Mesendoderm (in vitro differentiated cells): ENCODE results near the gene MMAA.

Experiments
- DNase-seq: peaks from one replicate; pipeline ENCODE4 v3.0.0; 2013
- H2AK5ac ChIP-seq: 2 replicates; pipeline ENCODE4 v1.6.1; 2013; ENCODE audit warnings: low read length, inconsistent platforms
- H2BK120ac ChIP-seq: 2 replicates; pipeline ENCODE4 v1.6.1; 2013; ENCODE audit warnings: low read depth, mild to moderate bottlenecking, low read length, moderate library complexity, mixed read lengths
- H2BK15ac ChIP-seq: replicated peaks from 2 replicates; pipeline ENCODE4 v1.6.1; 2013; ENCODE audit warnings: low read depth, mild to moderate bottlenecking, moderate library complexity
- H2BK5ac ChIP-seq: 2 replicates; pipeline ENCODE4 v1.6.1; 2013; ENCODE audit warnings: low read length, inconsistent platforms
- H3K18ac ChIP-seq: 2 replicates; pipeline ENCODE4 v1.6.1; 2013; ENCODE audit warnings: mild to moderate bottlenecking, low read length, mixed read lengths
- H3K23ac ChIP-seq: one replicate; pipeline ENCODE4 v1.6.1; 2013; ENCODE audit warnings: low read length
- H3K27ac ChIP-seq: 2 replicates; pipeline ENCODE4 v1.5.1; 2013; ENCODE audit warnings: low read depth, mild to moderate bottlenecking, inconsistent platforms, low read length, moderate library complexity
- H3K27me3 ChIP-seq: 2 replicates; pipeline ENCODE4 v1.6.1; 2013; ENCODE audit warnings: low read length, control low read depth, mild to moderate bottlenecking, inconsistent platforms; ENCODE audit not compliant: insufficient read depth, poor library complexity
- H3K36me3 ChIP-seq: 2 replicates; pipeline ENCODE4 v1.6.1; 2013; ENCODE audit warnings: low read length, inconsistent platforms; ENCODE audit not compliant: control insufficient read depth, insufficient read depth
- H3K4ac ChIP-seq: one replicate; pipeline ENCODE4 v1.6.1; 2013; ENCODE audit warnings: low read depth, mild to moderate bottlenecking, low read length, moderate library complexity
- H3K4me1 ChIP-seq: 2 replicates; pipeline ENCODE4 v1.6.1; 2013; ENCODE audit warnings: low read depth, low read length, inconsistent platforms; ENCODE audit not compliant: control insufficient read depth
- H3K4me2 ChIP-seq: 2 replicates; pipeline ENCODE4 v1.6.1; 2013; ENCODE audit warnings: low read length
- H3K4me3 ChIP-seq: 2 replicates; pipeline ENCODE4 v1.5.1; 2013; ENCODE audit warnings: mild to moderate bottlenecking, low read length
- H3K56ac ChIP-seq: one replicate; pipeline ENCODE4 v1.6.1; 2013; ENCODE audit warnings: low read length
- H3K79me1 ChIP-seq: 2 replicates; pipeline ENCODE4 v1.6.1; 2013; ENCODE audit warnings: low read length, inconsistent platforms
- H3K79me2 ChIP-seq: 2 replicates; pipeline ENCODE4 v1.6.1; 2013; ENCODE audit warnings: mild to moderate bottlenecking, low read length; ENCODE audit not compliant: control insufficient read depth, insufficient read depth
- H3K9ac ChIP-seq: 2 replicates; pipeline ENCODE4 v1.6.1; 2013; ENCODE audit warnings: low read length, inconsistent platforms
- H4K5ac ChIP-seq: one replicate; pipeline ENCODE4 v1.6.1; 2013; ENCODE audit warnings: low read length
- H4K8ac ChIP-seq: one replicate; pipeline ENCODE4 v1.6.1; 2013; ENCODE audit warnings: low read depth, mild to moderate bottlenecking, control low read depth, low read length, moderate library complexity
- WGBS: extraction: QIAGEN DNeasy Blood & Tissue Kit; methylation state at CpG from one replicate; pipeline ENCODE4 v1.1.7; 2013; ENCODE audit warnings: low lambda C conversion rate, missing lambda C conversion rate; ENCODE audit not compliant: insufficient coverage; ENCODE audit errors: extremely low coverage; 5-methylcytosine and 5-hydroxymethylcytosine counted together

Gene MMAA

DNA sequence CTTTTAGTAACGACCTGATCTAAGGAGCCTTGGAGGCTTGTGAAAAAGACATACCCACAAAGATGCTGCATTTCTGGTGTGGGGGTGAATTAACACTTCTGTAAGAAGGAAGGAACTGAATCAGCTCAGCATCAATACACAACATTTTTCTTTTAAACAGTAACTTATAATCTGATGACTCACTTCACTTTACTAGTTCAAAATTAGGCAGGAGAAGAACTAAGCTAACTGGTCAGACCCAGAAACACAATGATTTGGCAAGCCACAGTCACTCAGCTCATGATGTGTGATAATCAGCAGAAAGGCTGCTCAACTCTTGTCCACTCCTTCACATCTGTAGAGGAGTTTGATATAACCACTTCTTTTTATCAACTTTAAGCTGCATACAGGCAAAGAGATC is 4.6 kb downstream of the MMAA start:
- Histone ChIP-seq H3K79me1 (no peaks in the 10 kb centered on the region), H3K56ac (no peak overlapping the region), H3K27ac (no peak overlapping the region), H3K79me2 (no peaks in the 10 kb centered on the region), H4K8ac (no peak overlapping the region), H3K18ac (peak overlapping the region; percentile 2), H3K4me1 (no peaks in the 10 kb centered on the region), H2BK120ac (no peak overlapping the region), H3K36me3 (no peaks in the 10 kb centered on the region), H3K27me3 (no peaks in the 10 kb centered on the region), H2BK15ac (no peak overlapping the region), H3K4me3 (no peak overlapping the region), H3K4ac (no peak overlapping the region), H2BK5ac (no peak overlapping the region), H2AK5ac (no peak overlapping the region), H3K23ac (no peak overlapping the region), H3K9ac (no peak overlapping the region), H3K4me2 (no peak overlapping the region), H4K5ac (no peak overlapping the region)
- WGBS = no CpG with 5 or more reads among the region's 1 CpG
- no peak for DNase-seq

- H2AK5ac ChIP-seq = no peak overlapping the region
Measured at GRCh38 chr4:145625677-145626622, 6.8 kb downstream of the MMAA start.

DNA sequence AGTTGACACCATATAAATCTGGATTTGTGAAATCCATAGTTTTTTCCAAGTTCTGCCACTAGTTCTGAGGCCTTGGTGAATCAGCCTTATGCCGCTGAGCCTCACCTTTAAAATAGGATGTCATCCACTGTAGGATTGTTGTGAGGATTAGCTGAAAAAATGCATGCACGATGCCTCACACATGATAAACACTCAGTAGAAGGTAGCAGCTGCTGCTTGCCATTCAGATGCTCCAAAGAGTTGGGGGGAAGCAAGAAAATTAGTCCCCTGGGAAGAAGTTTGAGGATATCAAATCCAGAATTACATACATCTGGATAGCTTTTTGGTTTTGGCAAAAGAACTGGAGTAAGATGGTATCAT is 7.4 kb downstream of the MMAA start:
- Histone ChIP-seq H2AK5ac (no peak overlapping the region), H4K8ac (no peak overlapping the region), H4K5ac (no peak overlapping the region), H2BK5ac (no peak overlapping the region), H3K36me3 (no peaks in the 10 kb centered on the region), H3K4me2 (no peak overlapping the region), H3K4ac (no peak overlapping the region), H3K56ac (no peak overlapping the region), H3K18ac (no peak overlapping the region), H3K27me3 (no peaks in the 10 kb centered on the region), H3K4me1 (no peaks in the 10 kb centered on the region), H3K79me2 (no peaks in the 10 kb centered on the region), H3K27ac (no peak overlapping the region), H3K4me3 (no peak overlapping the region), H3K9ac (no peak overlapping the region), H3K79me1 (no peaks in the 10 kb centered on the region), H2BK120ac (no peak overlapping the region), H3K23ac (no peak overlapping the region), H2BK15ac (no peak overlapping the region)
- WGBS = no CpG with 5 or more reads among the region's 2 CpGs
- DNase-seq = peak; percentile 63

More at GRCh38 chr4:145625677-145626622, 6.8 kb downstream of the MMAA start:
- Histone ChIP-seq H3K27ac (no peak overlapping the region), H3K79me2 (no peaks in the 10 kb centered on the region), H2BK120ac (no peak overlapping the region), H3K79me1 (no peaks in the 10 kb centered on the region), H3K4me1 (no peaks in the 10 kb centered on the region), H3K4ac (no peak overlapping the region), H3K18ac (no peak overlapping the region), H3K4me3 (no peak overlapping the region), H2BK5ac (no peak overlapping the region), H4K5ac (no peak overlapping the region), H3K27me3 (no peaks in the 10 kb centered on the region), H3K23ac (no peak overlapping the region), H4K8ac (no peak overlapping the region), H3K56ac (no peak overlapping the region), H3K4me2 (no peak overlapping the region), H3K9ac (no peak overlapping the region), H2BK15ac (no peak overlapping the region), H3K36me3 (no peaks in the 10 kb centered on the region)
- no peak for DNase-seq
- WGBS = no CpG with 5 or more reads among the region's 10 CpGs

- H3K18ac ChIP-seq = no peak overlapping the region
- H3K9ac ChIP-seq = no peak overlapping the region
- no peak overlapping the region for H3K4ac ChIP-seq
- no peak overlapping the region for H3K27ac ChIP-seq
- no peaks in the 10 kb centered on the region for H3K27me3 ChIP-seq
- DNase-seq = no peak
- H3K23ac ChIP-seq = no peak overlapping the region
- no CpG with 5 or more reads among the region's 1 CpG for WGBS
- H3K56ac ChIP-seq = peak overlapping the region; percentile 18
- H3K36me3 ChIP-seq = no peaks in the 10 kb centered on the region
- H4K5ac ChIP-seq = no peak overlapping the region
- peaks cover 7% of the 10 kb centered on the region for H3K4me1 ChIP-seq
- H3K4me3 ChIP-seq = no peak overlapping the region
- peak overlapping the region; percentile 15 for H2AK5ac ChIP-seq
- H4K8ac ChIP-seq = no peak overlapping the region
- H2BK5ac ChIP-seq = no peak overlapping the region
- H2BK120ac ChIP-seq = no peak overlapping the region
- no peaks in the 10 kb centered on the region for H3K79me1 ChIP-seq
- H3K79me2 ChIP-seq = no peaks in the 10 kb centered on the region
- no peak overlapping the region for H3K4me2 ChIP-seq
- H2BK15ac ChIP-seq = no peak overlapping the region
Measured at GRCh38 chr4:145635117-145635516, 15.9 kb downstream of the MMAA start.

- Histone ChIP-seq H3K79me2 (no peaks in the 10 kb centered on the region), H2BK120ac (no peak overlapping the region), H3K27ac (no peak overlapping the region), H3K27me3 (no peaks in the 10 kb centered on the region), H3K9ac (no peak overlapping the region), H3K23ac (no peak overlapping the region), H3K4me2 (no peak overlapping the region), H3K56ac (no peak overlapping the region), H2AK5ac (no peak overlapping the region), H3K4me3 (no peak overlapping the region), H3K79me1 (no peaks in the 10 kb centered on the region), H3K36me3 (no peaks in the 10 kb centered on the region), H3K4me1 (peaks cover 7% of the 10 kb centered on the region), H2BK5ac (no peak overlapping the region), H4K5ac (no peak overlapping the region), H2BK15ac (no peak overlapping the region), H3K4ac (no peak overlapping the region), H4K8ac (no peak overlapping the region), H3K18ac (no peak overlapping the region)
- no peak for DNase-seq
Measured at GRCh38 chr4:145635630-145636029, 16.4 kb downstream of the MMAA start.
